DND-41 (cell line): ENCODE results near the gene HCAR2.

Experiments
- EZH2 ChIP-seq: IDR thresholded peaks from 3 replicates; pipeline ENCODE4 v1.6.1; 2012; ENCODE audit warnings: borderline replicate concordance, low read depth, mild to moderate bottlenecking, moderate library complexity, low read length, inconsistent platforms; ENCODE audit not compliant: severe bottlenecking
- TF ChIP-seq, protein P1 (sequence below): IDR thresholded peaks from 2 replicates; pipeline ENCODE4 v1.5.1; 2012; ENCODE audit warnings: borderline replicate concordance, low read length, moderate library complexity, mild to moderate bottlenecking; ENCODE audit not compliant: poor library complexity, severe bottlenecking; ENCODE audit errors: extremely low read depth

DNA sequence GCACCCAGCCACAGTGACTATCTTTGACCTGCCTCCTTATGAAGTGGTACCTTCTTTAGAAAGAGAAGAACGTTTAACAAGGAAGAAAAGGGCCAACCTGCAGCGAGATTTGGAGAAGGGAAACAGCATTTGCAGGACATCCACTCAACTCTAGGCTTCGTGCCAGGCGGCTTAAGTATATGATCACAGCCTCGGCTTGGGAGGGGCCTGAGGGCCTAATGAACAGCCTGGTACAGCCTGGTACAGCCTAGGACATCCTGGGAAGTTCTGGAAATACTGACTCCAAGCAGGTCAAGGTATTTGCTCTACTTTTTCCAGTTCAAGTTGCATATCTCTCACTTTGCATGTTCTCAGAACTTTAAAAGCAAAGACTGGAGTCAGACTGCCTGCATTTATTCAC is 16.1 kb downstream of the HCAR2 start:
- TF ChIP-seq, protein P1, sequence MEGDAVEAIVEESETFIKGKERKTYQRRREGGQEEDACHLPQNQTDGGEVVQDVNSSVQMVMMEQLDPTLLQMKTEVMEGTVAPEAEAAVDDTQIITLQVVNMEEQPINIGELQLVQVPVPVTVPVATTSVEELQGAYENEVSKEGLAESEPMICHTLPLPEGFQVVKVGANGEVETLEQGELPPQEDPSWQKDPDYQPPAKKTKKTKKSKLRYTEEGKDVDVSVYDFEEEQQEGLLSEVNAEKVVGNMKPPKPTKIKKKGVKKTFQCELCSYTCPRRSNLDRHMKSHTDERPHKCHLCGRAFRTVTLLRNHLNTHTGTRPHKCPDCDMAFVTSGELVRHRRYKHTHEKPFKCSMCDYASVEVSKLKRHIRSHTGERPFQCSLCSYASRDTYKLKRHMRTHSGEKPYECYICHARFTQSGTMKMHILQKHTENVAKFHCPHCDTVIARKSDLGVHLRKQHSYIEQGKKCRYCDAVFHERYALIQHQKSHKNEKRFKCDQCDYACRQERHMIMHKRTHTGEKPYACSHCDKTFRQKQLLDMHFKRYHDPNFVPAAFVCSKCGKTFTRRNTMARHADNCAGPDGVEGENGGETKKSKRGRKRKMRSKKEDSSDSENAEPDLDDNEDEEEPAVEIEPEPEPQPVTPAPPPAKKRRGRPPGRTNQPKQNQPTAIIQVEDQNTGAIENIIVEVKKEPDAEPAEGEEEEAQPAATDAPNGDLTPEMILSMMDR = no peak
- TF ChIP-seq EZH2 = no peak
